LoVo (cell line): ENCODE results near the gene PRKAA1.

Source experiments
- DNase-seq: peaks from one replicate; pipeline ENCODE4 v3.0.0-alpha.2; 2016; ENCODE audit warnings: low spot score

The PRKAA1 gene

DNA sequence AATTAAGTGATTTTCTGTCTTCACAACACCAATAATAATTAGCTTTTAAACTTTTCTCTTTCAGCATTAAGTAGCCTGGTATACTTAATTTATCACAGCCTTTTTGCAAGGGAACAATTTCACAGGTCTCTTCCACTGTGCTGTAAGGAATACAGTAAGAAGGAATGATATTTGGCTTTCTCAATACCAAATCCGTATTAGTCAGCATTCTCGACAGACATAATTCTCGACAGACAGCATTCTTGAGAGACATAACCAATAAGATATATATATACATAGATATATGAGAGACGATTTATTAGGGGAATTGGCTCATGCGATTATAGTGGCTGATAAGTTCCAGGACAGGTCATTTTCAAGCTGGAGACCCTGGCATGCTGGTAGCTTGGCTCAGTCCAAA, 18.0 kb downstream of the PRKAA1 start:
- DNase-seq, result no peak

DNA sequence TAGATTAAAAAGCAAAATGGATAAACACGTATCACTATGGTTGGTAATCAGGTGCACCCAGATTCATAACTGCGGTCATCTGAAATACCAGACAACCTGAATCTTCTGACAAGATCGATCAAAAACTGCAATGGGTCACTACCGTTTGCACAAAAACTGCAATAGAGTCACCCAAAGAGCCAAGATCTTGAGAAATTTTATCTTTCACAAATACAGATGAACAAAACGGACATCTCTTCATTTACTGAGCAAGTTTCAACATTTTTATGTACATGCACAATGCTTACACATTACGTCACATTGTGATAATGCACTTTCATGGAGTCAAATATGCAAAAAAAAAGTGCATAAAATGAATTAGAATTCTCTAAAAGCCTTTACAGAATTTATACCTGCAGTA, 18.6 kb downstream of the PRKAA1 start:
- no peak for DNase-seq

DNA sequence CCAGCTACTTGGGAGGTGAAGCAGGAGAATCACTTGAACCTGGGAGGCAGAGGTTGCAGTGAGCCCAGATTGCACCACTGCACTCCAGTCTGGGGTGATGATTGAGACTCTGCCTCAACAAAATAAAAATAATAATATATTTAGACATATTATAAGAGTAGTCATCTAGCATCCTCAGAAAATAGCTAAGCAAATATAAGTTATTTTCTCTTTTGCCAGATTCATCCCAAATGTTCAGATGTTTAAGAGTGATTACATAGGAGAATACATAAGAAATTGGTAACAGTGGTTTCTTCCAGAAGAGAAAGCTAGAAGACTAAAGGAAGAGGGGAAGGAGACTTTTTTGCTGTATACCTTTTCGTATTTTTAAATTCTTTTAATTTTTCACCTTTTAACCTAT, 20.0 kb downstream of the PRKAA1 start:
- DNase-seq, result no peak

DNA sequence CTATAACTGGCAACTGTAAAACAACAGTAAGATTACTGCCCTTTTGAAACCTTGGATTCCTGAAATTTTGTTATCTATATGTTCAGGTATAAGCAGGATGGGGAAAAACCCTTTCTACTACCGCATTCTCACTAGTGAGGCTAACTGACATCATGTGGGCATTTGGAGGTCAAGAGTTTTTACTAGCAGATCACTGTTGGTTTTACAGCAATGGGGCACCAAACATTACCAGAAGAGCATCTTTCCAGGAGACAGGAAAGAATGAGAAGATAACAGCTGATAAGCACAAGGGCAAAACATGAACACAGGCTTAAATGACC, 21.6 kb downstream of the PRKAA1 start:
- DNase-seq, result no peak

DNA sequence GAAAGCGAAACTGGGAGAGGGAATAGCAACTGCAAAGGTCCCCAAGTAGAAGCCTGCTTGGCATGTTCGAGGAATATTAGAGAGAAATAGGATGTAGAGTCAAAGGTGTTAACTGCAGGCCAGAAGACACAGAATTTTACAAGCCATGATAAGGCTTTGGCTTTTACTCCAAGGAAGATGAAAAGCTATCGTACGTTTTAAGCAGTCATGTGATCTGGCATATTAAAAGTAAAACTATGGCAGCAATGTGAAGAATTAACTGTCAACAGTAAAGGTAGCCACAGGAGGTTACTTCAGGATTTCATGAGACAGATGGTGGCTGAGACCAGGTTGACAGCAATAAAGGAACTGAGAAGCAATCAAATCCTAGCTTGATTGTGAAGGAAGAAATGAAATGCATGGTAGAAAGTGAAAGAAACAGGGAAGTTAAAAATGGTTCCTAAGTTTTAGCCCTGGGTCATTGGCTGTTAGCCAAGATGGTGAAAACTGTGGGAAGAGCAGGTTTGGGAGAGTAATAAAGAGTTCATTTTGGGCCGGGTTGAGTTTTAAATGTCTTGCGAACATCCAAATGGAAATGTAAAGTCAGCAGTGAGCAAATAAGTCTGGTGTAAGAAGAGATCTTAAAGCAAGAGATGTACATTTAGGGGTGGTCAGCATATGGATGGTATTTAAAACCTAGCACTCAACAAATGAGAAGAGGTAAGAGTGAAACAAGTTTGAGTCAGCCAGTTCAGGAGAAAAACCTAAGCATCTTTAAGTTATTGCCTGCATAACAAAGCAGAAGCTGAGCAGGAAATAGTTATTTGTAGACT, 22.1 kb downstream of the PRKAA1 start:
- DNase-seq, result peak; percentile 37

DNA sequence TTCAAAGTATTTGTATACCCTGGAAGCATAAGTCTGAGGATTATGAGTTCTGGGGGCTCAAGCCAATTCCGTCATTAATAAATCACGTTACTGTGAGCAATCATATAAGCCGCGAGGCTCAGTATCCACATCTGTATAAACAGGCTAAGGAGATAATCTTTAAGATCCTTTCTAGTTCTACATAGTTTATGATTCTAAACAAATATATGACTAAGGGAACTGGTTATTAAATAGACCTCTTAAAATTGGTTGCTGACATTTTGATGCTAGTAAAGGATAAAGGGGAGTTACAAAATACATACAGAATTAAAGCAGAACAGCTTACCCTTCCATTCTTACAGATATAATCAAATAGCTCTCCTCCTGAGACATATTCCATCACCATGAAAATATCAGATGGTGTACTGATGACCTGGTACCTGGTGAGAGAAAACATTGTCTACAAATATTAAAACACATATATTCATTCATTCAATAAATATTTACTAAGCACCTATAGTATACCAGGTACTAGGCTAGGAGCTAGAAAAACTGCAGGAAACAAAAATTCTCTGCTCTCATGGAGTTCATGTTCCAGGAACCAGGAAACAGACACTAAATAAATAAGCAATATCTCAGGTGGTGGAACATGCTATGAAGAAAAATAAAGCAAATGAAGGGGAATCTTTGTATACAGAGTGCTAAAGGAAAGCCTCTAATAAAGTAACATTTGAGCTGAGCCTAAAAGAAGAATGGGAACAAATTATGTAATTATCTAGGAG, 22.9 kb downstream of the PRKAA1 start:
- no peak for DNase-seq

DNA sequence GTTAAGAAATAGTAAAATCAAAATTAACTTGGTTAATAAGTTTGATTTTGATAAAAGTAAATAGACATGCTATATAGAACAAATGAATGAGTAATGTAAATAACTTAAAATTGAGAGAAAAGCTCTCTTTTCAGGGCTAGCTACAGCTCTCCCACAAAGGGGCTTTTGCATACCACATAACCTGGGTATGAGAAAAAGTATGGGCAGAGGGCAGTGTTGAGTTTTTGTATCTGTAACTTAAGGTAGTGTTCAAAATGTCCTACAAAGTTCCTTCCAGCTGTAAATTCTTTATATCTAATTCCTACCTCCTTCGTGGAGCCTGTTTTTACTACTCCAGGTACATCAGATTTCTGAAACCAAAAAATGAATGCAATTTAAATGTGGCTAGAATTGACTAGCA, 23.6 kb downstream of the PRKAA1 start:
- DNase-seq, result no peak

DNA sequence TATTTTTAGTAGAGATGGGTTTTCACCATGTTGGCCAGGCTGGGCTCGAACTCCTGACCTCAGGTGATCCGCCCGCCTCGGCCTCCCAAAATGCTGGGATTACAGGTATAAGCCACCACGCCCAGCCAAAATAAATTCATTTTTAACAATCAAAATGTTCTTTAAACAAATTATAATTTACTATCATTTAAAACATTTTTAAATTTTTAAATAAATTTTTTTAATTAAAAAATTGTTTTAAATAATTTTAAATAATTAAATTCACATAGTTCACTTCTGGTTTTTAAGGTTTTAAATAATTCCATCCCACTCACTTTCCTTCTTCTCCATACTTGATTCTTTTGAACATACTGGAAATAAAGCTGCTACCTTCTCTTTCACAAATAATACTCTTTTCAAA, 27.4 kb downstream of the PRKAA1 start:
- no peak for DNase-seq

DNA sequence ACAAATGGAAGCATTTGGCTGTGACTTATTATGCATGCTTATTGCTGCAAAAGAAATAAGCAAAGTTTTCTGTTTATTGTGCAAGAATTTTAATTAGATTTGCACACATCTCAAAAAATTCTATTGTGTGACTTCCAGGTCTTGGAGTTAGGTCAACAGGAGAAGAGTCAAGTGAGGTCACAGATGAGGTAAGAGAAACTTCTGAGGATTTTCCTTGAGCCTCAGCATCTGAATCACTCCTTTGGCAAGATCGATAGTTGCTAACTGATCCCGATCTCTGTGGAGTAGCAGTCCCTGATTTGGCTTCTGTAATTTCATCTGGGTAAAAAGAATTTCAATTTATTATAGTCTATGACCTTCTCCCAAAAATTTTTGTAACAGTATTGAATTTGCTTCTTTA, 35.5 kb downstream of the PRKAA1 start:
- no peak for DNase-seq

DNA sequence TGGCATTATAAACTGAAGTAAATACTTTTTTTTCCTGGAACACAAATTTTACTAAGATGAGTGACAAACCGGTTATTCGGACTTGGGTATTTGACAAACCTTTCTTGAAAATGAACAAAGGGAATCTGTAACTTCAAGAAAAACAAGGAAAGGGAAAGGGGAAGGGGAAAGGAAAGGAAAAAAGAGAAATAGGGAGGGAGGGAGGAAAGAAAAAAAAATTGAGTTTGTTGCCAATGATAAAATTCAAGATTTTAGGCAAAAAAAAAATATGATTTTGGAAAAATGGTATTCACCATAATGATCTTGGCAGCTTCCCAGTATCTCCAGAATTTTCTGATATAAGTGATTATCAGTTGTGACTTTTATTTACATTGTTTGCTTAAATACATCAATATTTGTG, 40.8 kb downstream of the PRKAA1 start:
- DNase-seq, result no peak

DNA sequence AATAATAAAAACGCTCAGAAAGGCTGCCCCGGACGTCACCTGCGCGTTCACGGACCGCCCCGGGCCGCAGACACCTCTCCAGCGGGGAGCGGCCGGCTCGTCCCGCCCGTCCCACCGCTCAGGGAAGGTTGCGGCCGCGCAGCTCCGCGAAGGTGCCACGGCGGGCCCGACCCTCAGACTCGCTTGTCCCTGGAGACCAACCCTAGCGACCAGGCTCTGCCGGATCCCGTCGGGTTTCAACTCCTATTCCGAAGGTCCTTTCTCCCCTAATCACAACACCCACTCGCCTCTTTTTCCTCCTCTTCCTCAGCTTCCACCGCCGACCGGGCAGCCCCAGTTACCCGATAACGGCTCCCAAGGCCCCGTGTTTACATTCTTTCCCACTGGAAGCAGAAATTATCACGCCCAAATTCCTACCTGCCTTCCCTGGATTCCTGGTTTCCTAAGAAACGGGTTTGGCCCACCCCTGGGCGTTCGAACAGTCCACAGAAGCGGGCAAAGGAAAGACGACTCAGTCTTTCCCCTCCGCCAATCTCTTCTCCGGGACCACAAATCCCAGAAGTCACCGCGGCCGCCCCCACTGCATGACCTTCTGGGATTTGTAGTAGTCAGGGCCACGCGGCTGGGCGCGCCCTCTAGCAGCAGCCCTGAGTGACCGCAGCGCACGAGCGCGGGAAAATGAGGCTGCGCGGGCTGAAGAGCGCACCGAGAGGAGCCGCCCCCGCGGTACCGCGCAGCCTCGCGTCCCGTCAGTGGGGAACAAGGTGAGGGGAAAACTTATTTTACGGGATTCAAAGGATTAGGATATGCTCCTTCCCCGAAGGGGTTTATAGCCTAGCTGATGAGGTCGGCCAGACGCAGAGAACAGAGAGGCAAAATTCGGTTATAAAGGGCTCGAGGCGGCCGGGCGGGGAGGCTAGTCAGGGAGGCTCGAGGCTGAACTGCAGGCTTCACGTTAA, 42.5 kb downstream of the PRKAA1 start, which contains the start of gene TTC33:
Gene TTC33 (minus strand): TSS at position 555 of the 959 bp plus-strand sequence. CDS start 8,943 bp downstream, outside the sequence.
- peak; percentile 97 for DNase-seq

DNA sequence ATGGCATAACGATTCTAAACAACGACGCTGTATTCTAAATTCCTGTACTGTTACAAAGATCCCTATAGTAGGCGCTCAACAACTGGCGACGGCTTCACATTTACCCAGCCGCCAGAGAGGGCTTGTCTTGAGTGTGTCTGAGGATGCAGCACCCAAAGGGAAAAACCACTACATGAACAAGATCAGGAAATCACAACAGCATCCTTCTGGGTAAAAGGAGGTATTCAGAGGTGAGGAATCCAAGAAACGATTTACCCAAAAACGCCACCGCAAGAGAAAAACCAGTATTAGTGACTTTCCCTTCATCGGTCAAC, 43.1 kb downstream of the PRKAA1 start:
- peak; percentile 85 for DNase-seq

DNA sequence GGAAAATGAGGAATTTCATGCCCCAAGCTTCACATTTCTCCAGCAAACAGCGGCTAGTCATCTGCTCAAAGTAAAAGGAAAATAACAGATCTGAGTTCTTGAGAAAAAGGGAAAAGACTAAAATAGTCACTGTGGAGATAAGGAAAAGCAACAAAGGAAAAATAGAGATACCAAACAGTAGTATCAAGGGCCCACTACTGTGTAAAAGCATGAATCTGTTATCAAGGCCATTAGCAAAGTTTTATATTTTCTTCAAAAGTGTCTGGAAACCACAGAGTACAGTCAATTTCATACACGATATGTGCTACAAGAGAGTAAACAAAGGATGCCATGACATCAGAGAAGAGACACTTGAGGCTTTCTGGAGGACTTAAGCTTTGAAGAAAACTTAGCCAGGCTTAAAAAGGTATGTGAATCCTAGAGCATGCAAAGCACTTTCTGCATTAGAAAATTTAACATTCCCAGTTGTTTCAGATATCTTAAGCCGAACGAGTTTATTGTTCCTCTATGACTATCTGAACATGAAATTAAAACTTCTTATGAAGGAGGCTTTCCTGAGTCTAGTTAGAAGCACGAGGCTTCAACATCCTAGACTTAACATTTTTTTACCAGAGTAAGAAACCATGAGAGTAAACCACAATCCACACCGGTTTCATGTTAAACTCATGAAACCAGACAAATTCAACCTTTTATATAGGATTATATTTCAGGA, 43.6 kb downstream of the PRKAA1 start:
- no peak for DNase-seq

DNA sequence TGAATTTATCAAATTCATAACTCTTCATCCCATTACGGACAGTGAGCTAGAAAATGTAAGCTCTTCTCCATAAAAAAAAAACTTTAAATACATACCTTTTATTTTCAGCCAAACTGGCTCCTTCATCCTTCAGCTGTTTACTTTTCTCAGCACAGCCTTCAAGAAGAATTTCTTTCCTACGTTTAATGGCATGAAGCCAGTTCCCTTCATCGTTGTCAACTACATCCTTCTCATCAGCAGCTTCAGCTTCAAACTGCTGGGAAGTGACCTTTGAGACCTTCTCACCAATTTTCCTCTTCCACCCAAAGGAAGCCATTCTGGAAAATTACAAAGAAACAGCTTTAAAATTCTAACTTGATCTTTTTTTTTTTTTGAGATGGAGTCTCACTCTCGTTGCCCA, 51.5 kb downstream of the PRKAA1 start:
- DNase-seq, result no peak

DNA sequence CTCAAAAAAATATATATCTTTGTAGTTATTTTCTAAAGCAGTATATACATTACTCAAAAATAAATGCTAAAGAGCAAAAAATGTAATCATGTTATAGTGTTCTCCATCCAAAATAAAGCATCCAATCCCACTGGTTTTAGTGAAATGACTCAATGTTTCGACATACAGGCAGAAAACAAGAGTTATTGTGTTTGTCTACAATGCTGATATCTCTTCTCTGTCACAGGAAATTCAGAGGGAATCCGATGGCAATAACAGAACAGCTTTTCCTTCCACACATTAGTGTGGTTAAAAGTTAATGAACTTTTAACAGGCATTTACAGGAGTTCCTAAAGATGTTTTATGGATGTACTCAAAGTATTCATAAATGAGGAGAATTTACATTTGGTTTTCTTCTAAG, 54.4 kb downstream of the PRKAA1 start:
- no peak for DNase-seq

DNA sequence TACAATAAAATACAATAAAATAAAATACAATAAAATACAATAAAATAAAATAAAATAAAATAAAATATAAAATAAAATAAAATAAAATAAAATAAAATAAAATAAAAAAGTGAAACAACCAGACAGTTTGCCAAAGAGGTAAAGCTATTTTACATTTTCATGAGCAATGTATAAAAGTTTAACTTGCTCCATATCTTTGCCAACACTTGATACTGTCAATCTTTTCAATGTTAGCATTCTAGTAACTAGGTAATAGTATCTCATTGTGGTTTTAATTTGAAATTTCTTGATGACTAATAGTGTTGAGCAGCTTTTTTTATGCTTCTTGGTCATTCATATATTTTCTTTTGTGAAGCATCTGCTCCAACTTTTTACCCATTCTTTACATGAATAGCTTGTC, 59.7 kb downstream of the PRKAA1 start:
- DNase-seq, result no peak

DNA sequence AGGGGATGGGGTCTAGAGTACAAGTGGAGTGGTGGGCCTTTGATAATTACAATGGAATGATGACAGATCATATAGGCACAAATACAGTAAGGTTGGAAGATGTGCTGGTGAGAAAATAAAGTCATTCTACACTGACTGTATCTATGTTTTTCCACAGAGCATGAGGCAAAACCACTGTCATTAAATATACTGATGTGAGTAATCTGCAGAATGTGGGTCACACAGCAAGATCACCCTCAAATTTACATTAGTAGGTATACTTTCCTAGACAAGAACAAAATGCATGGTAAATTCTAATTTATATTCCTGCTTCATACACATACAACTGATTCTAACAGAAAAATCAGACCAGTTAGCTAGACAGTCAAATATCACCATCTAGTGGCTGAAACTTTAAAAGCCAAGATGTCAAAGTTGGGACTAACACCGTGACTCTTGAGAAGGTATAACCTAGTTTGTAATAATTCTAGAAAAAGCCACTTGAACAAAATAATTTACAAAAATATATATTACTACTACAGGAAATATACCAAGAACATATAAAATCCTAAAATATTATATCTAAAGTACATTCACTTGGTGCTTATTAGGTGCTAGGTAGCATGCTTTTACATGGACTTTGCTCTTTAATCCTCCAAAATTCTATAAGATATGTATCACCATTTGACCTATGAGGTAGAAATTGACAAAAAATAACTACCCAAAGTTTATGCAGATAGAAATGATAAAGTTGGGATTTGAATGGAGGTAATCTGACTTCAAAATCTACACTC, 61.9 kb downstream of the PRKAA1 start:
- DNase-seq, result peak; percentile 55

DNA sequence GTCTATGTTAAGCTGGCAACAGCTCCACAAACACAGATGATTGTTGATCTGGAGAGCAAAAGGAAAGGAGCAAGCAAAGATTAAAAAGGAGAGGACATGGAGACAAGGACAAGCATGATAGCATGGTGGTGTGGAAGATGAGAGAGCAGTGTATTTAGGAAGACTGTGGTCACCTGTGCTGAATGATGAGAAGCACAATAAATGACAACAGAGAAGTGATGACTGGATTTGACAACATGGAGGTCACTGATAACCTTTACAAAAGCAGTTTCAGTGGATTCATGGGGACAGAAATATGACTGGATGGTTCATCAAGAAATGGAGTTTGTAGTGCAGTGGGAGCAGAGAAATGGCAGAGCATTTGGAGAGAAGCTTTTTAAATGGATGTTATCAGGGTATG, 62.6 kb downstream of the PRKAA1 start:
- no peak for DNase-seq

DNA sequence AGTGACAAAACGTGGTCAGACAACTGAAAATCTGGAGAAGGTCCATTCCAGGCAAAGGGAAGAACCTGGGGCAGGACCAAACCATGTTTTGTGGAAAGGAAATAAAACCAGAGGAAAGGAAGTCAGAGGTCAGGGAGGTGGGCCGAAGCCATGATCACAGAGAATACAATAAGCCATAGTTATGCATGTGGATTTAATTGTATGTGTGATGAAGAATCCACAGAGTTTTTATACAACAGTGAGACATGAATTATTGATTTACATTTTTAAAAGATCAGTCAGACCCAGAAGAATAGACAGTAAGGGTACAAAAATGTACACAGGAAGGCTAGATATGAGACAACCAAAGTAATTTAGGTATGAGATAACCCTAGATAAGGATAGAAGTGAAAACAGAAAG, 63.2 kb downstream of the PRKAA1 start:
- no peak for DNase-seq

DNA sequence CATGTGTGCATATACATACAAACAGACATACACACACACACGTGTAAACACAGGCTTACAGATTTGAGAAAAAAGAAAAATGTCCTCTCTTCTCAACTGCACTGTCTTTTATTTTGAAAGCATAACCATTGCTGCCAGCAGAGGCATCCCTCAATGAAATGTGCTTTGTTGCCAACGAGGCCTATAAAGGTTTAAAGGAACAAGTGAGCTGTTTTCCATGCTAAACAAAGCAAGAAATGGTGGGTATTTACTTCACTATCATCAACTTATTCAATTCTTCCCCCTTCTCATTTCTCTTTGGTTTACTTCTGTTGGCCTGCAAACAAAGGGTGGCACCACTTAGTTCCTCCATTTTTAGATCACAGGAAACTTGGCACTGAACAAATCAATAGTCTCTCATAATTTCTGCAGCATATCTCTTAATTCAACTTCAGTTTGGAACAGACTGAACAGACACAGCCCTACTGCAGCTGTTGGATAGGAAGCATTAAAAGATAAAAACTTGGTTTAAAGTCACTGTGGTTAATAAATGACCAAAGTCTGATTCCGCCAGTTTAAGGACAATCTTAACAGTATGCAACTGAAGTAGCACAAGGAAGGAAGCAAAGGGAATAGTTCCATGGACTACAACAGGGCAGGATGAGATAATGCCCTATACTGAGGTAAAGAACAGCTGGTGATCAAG, 64.2 kb downstream of the PRKAA1 start:
- peak; percentile 33 for DNase-seq

DNA sequence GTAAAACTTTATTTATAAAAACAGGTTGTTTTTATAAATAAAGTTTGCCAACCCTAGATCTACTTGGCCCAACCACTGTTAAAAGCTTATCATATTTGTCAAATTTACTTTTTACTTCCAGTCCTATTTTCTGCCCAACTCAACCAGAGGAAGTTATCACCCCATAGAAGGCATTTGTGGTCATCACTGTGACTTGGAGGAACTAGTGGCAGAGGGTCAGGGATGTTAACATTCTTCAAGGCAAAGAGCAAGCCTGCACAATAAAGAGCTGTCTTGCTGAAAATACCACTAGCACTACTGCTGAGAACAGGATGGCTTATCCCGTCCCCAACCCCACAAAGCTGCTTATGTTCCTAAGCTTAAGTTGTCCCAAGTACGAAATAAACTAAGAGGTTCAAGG, 64.7 kb downstream of the PRKAA1 start:
- DNase-seq, result no peak
